ENCODE measurements around the gene OSBPL10.

OSBPL10 gene

GRCh38 chr3:31847760-31848159 is 133.3 kb downstream of the OSBPL10 start:
- no peak for DNase-seq

GRCh38 chr3:31841515-31841914 is 139.5 kb downstream of the OSBPL10 start:
- DNase-seq, result no peak

- no peak for DNase-seq
Observed at GRCh38 chr3:31840252-31840651, 140.8 kb downstream of the OSBPL10 start.

GRCh38 chr3:31839144-31839917 is 141.7 kb downstream of the OSBPL10 start:
- DNase-seq, result no peak

GRCh38 chr3:31836131-31837075 is 144.7 kb downstream of the OSBPL10 start:
- DNase-seq, result no peak

- no peak for DNase-seq
Observed at GRCh38 chr3:31833391-31834190, 147.5 kb downstream of the OSBPL10 start.

GRCh38 chr3:31832551-31832950 is 148.5 kb downstream of the OSBPL10 start:
- no peak for DNase-seq

GRCh38 chr3:31831591-31831990 is 149.5 kb downstream of the OSBPL10 start:
- no peak for DNase-seq

GRCh38 chr3:31829826-31830426 is 151.1 kb downstream of the OSBPL10 start:
- no peak for DNase-seq

GRCh38 chr3:31829010-31829409 is 152.1 kb downstream of the OSBPL10 start:
- no peak for DNase-seq

- no peak for DNase-seq
Observed at GRCh38 chr3:31828007-31828406, 153.1 kb downstream of the OSBPL10 start.

GRCh38 chr3:31823184-31823583 is 157.9 kb downstream of the OSBPL10 start:
- DNase-seq, result no peak

- no peak for DNase-seq
Observed at GRCh38 chr3:31821118-31821517, 159.9 kb downstream of the OSBPL10 start.

GRCh38 chr3:31819441-31819840 is 161.6 kb downstream of the OSBPL10 start:
- no peak for DNase-seq

GRCh38 chr3:31817411-31817966 is 163.6 kb downstream of the OSBPL10 start:
- DNase-seq, result no peak

GRCh38 chr3:31815631-31816440 is 165.2 kb downstream of the OSBPL10 start:
- no peak for DNase-seq

GRCh38 chr3:31815006-31815405 is 166.1 kb downstream of the OSBPL10 start:
- no peak for DNase-seq

GRCh38 chr3:31813686-31814085 is 167.4 kb downstream of the OSBPL10 start:
- DNase-seq, result no peak

GRCh38 chr3:31813197-31813596 is 167.9 kb downstream of the OSBPL10 start:
- no peak for DNase-seq

- DNase-seq, result no peak
Observed at GRCh38 chr3:31810991-31811433, 170.1 kb downstream of the OSBPL10 start.

- no peak for DNase-seq
Observed at GRCh38 chr3:31808143-31808720, 172.8 kb downstream of the OSBPL10 start.
